HG03460 (cell line): Measurements from ENCODE around the gene SEC61A2.
"Not testable (repeated sequence)": the region's sequence is repeated elsewhere in the genome, so short reads cannot be mapped to it uniquely, and the experiment has no call there.

Source experiments
- ATAC-seq: cut with Tn5 transposase; IDR thresholded peaks from one replicate; pipeline ENCODE4 v1.9.1; 2021; ENCODE audit not compliant: unreplicated experiment

Gene SEC61A2

GRCh38 chr10:12129222-12130111 lies at the start of gene SEC61A2:
Gene SEC61A2 (plus strand): TSS chr10:12129677. CDS start chr10:12129788, 111 bp downstream.
- ATAC-seq, result peak; percentile 89

- no peak for ATAC-seq
Measured at GRCh38 chr10:12081470-12081869, 48.0 kb upstream of the SEC61A2 start.

- ATAC-seq, result no peak
Measured at GRCh38 chr10:12081879-12082557, 47.5 kb upstream of the SEC61A2 start.

GRCh38 chr10:12088919-12089318 lies 40.6 kb upstream of the SEC61A2 start:
- no peak for ATAC-seq

- ATAC-seq, result no peak
Measured at GRCh38 chr10:12091421-12091820, 38.1 kb upstream of the SEC61A2 start.

GRCh38 chr10:12097361-12097760 lies 32.1 kb upstream of the SEC61A2 start:
- not testable (repeated sequence) for ATAC-seq

- no peak for ATAC-seq
Measured at GRCh38 chr10:12097791-12098190, 31.7 kb upstream of the SEC61A2 start.

GRCh38 chr10:12098966-12099365 lies 30.5 kb upstream of the SEC61A2 start:
- no peak for ATAC-seq

- no peak for ATAC-seq
Measured at GRCh38 chr10:12103802-12104201, 25.7 kb upstream of the SEC61A2 start.

GRCh38 chr10:12107781-12108180 lies 21.7 kb upstream of the SEC61A2 start:
- no peak for ATAC-seq

- no peak for ATAC-seq
Measured at GRCh38 chr10:12109286-12109685, 20.2 kb upstream of the SEC61A2 start.

- ATAC-seq, result no peak
Measured at GRCh38 chr10:12111528-12111927, 17.9 kb upstream of the SEC61A2 start.

- ATAC-seq, result no peak
Measured at GRCh38 chr10:12113627-12114026, 15.8 kb upstream of the SEC61A2 start.

GRCh38 chr10:12121673-12122072 lies 7.8 kb upstream of the SEC61A2 start:
- ATAC-seq, result peak; percentile 19

- ATAC-seq, result peak; percentile 45
Measured at GRCh38 chr10:12130237-12130872, 878 bp downstream of the SEC61A2 start.

GRCh38 chr10:12135631-12136030 lies 6.2 kb downstream of the SEC61A2 start:
- ATAC-seq, result no peak

GRCh38 chr10:12140038-12140437 lies 10.6 kb downstream of the SEC61A2 start:
- no peak for ATAC-seq

- no peak for ATAC-seq
Measured at GRCh38 chr10:12144538-12144937, 15.1 kb downstream of the SEC61A2 start.

- ATAC-seq, result no peak
Measured at GRCh38 chr10:12150163-12150562, 20.7 kb downstream of the SEC61A2 start.

GRCh38 chr10:12154516-12154915 lies 25.0 kb downstream of the SEC61A2 start:
- ATAC-seq, result no peak

GRCh38 chr10:12156367-12157123 lies 27.1 kb downstream of the SEC61A2 start:
- no peak for ATAC-seq
